Right lobe of liver (tissue), 6 donors: Measurements from ENCODE around the gene ZFHX2. TPM values are rescaled to one million over a fixed set of nuclear protein-coding genes. Genes with fewer than 3 reads are reported as not detected.

ENCODE experiments used
- ATAC-seq, 4 donors: fragments of 200-7000 bp; cut with Tn5 transposase; one replicate each; pipeline ENCODE4 v1.9.1; 2020; ENCODE audit warnings: mild to moderate bottlenecking in 4 of 4, moderate library complexity in 4 of 4
- DNase-seq, 3 donors: peaks; one replicate each; pipeline ENCODE4 v3.0.0-alpha.2; 2020
- H3K27ac ChIP-seq, 3 donors: fragments of 200-600 bp; one replicate each; pipeline ENCODE4 v1.8.0; 2022
- H3K27me3 ChIP-seq, 2 donors: fragments of 200-600 bp; one replicate each; pipeline ENCODE4 v1.8.0; 2022
- H3K36me3 ChIP-seq, 4 donors: fragments of 200-600 bp; sonication (generic) in 1 of 4; one replicate each; pipeline versions ENCODE4 v1.5.1 to v1.8.0; 2017 to 2022; ENCODE audit warnings: control low read depth in 1 of 4
- H3K4me1 ChIP-seq, 4 donors: fragments of 200-600 bp; sonication (generic) in 1 of 4; one replicate each; pipeline versions ENCODE4 v1.5.1 to v1.8.0; 2017 to 2022; ENCODE audit warnings: control low read depth in 1 of 4
- H3K4me3 ChIP-seq, 3 donors: fragments of 200-600 bp; one replicate each; pipeline ENCODE4 v1.8.0; 2022
- H3K9me3 ChIP-seq, 4 donors: fragments of 200-600 bp; sonication (generic) in 1 of 4; one replicate each; pipeline versions ENCODE4 v1.5.1 to v1.8.0; 2017 to 2022; ENCODE audit warnings: control low read depth in 1 of 4
- CTCF ChIP-seq, 4 donors: fragments of 200-600 bp in 3 of 4; fragments of 450-650 bp in 1 of 4; IDR thresholded peaks; one replicate each; pipeline versions ENCODE4 v1.5.1 to v1.8.0; 2016 to 2022; ENCODE audit warnings: antibody characterized with exemption in 4 of 4, mild to moderate bottlenecking in 2 of 4
- POLR2A ChIP-seq: fragments of 450-650 bp; IDR thresholded peaks from one replicate; pipeline ENCODE4 v1.6.1; 2017; ENCODE audit warnings: antibody characterized with exemption, mild to moderate bottlenecking
- WGBS: methylation state at CpG from one replicate; pipeline ENCODE4 v1.1.6; 2018; ENCODE audit warnings: low coverage, low lambda C conversion rate; ENCODE audit not compliant: insufficient coverage; ENCODE audit errors: missing lambda C conversion rate; 5-methylcytosine and 5-hydroxymethylcytosine counted together
- intact Hi-C, 2 donors: fragments of 100-400 bp; cut with DNase I; formaldehyde crosslinking; loops; one replicate each; pipeline versions ENCODE4 v1.11.2 to v1.14.1; 2022
- total RNA-seq, 6 experiments: library from RNA; depleted of rRNA in 2 of 6; stranded (reverse); fragments of >200 nt in 2 of 6; fragmentation: NEBNext Ultra II Directional in 3 of 6; extraction: Animal tissue kit (Norgen Biotek cat#: 25700) in 3 of 6; gene quantifications; one replicate each; pipeline versions ENCODE4 v1.1.0 to v1.2.4, GENCODE V29; 2016 to 2023
- donor health status: DM: no; HTN: yes; CAD: no.
- donor health status: DM: no; HTN: no; CAD: no.
- donor health status: DM: no; HTN: no; CAD: no.
- donor health status: DM: no; HTN: yes; CAD: no.
- donor health status: DM: no; HTN: yes; CAD: no.

The ZFHX2 gene
- total RNA-seq, 6 experiments from 2014 or later = 0.33 to 0.83 (median 0.47) TPM

DNA sequence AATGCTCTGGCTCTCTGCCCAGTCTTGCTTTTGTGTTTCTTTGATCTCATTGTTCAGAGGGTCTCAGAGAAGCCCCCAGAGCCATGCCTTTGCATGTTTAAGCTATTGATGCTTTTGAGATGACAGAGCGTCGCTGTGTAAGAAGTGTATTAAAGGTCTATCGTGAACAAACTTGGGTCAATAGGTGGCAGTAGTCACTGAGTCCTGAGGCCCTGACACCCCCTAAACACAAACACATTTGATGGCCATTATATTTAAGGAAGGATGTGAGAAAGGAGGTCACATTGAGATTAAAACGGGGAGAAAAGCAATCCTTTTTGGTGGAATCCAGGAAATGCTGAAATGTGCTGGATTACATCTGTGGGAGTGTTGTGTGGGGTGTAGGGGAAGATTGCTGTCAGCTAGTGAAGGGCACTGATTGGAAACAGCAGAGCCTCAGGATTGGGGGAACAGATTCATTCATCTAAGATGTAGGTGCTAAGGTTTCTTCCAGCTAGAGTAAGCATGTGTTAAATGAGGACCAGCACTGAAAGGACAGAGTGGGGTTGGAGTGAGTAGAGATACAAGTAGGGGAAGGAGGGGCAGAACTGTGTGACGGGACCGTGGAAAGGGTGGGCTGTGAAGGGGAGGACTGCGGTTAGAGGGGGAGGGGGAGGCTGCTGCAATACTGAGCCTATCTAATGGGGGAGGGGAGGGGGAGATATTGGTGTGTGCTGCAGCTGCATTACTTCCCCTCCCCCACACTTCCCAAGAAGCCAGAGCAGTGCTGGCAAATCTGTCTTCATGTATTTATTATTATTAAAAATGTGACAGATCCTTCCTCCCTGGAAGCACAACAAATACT, 69.4 kb downstream of the ZFHX2 start:
- TF ChIP-seq CTCF (IDR thresholded peaks at IDR 0.05) (no peak), POLR2A (no peak)
- Histone ChIP-seq H3K36me3 (peaks cover 0 to 9% (median 5%) of the 10 kb centered on the region in 4 donors), H3K27me3 (no peaks in the 10 kb centered on the region), H3K4me3 (no peak overlapping the region), H3K9me3 (no peaks in the 10 kb centered on the region), H3K4me1 (no peaks in the 10 kb centered on the region), H3K27ac (no peak overlapping the region)
- ATAC-seq (no peak), DNase-seq (no peak)
- intact Hi-C loops = loop anchor here in 1 of 2 donors (10.0 kb wide), 1 partner anchor 53 kb away; no protein-coding TSS in a partner anchor
- 73% methylated on average over 7 of the region's 7 CpGs for whole genome bisulfite sequencing

GRCh38 chr14:23481362-23481970, 70.1 kb downstream of the ZFHX2 start:
- TF ChIP-seq CTCF (IDR thresholded peaks at IDR 0.05) (no peak), POLR2A (no peak)
- Histone ChIP-seq H3K9me3 (no peaks in the 10 kb centered on the region), H3K27ac (no peak overlapping the region), H3K36me3 (peaks cover 0 to 17% (median 9%) of the 10 kb centered on the region in 4 donors), H3K4me3 (no peak overlapping the region), H3K27me3 (no peaks in the 10 kb centered on the region), H3K4me1 (no peaks in the 10 kb centered on the region)
- DNase-seq = no peak
- whole genome bisulfite sequencing = 69% methylated on average over 3 of the region's 3 CpGs
- intact Hi-C loops = loop anchor here in 1 of 2 donors (10.0 kb wide), 1 partner anchor 53 kb away; no protein-coding TSS in a partner anchor
- ATAC-seq = no peak

DNA sequence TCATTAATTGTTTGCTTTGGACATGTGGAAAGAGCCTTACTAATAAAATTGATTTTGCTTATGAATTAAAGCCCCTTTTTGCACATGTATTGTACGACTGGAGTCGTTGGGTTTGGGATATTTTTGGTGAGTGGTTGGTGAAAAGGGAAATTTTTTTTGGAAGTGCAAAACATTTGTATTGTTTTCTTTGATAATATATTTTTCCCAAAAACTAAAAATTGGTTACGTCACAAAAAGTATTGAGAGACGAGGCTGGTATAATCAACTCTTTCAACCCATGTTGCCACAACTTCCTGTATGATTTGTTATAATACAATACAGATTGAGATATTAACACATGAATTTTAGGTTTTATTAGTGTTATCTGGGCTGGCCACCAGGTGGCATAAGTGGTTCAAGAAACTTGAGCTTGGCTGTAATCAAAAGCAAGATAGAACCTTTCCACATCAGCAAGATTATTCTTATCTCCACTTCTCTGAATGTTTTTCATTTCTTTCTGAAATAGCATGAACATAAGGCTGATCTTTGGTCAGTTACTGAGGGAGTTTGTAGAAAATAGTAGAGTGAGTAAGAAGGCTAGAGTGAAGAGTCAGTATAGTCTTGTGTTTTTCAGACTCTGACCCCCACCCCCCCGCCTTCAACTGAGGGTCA, 73.3 kb downstream of the ZFHX2 start:
- peak; percentile 54 to 76 (median 72) for ATAC-seq
- H3K4me3 ChIP-seq = no peak overlapping the region
- H3K4me1 ChIP-seq = no peaks in the 10 kb centered on the region
- 15% methylated on average over 5 of the region's 5 CpGs for WGBS
- no peaks in the 10 kb centered on the region for H3K27me3 ChIP-seq
- no peaks in the 10 kb centered on the region for H3K9me3 ChIP-seq
- no peak for DNase-seq
- no peak overlapping the region for H3K27ac ChIP-seq
- H3K36me3 ChIP-seq = peaks cover 0 to 47% (median 25%) of the 10 kb centered on the region in 4 donors
- TF ChIP-seq POLR2A = no peak
- TF ChIP-seq CTCF (IDR thresholded peaks at IDR 0.05) = peak; percentile 61 to 74 (median 70)
- intact Hi-C loops = loop anchor here in 1 of 2 donors (5.0 kb wide), 1 partner anchor 84 kb away; no protein-coding TSS in a partner anchor

GRCh38 chr14:23470947-23471346, 80.6 kb downstream of the ZFHX2 start:
- ATAC-seq (no peak), DNase-seq (no peak)
- Histone ChIP-seq H3K4me3 (no peak overlapping the region), H3K9me3 (no peaks in the 10 kb centered on the region), H3K36me3 (peaks cover 7 to 49% (median 18%) of the 10 kb centered on the region in 4 donors), H3K27ac (no peak overlapping the region), H3K4me1 (peaks cover 0 to 7% (median 2%) of the 10 kb centered on the region in 4 donors), H3K27me3 (no peaks in the 10 kb centered on the region)
- intact Hi-C loops = no loop called here
- TF ChIP-seq CTCF (IDR thresholded peaks at IDR 0.05) = no peak
- no peak for TF ChIP-seq POLR2A
- 91% methylated on average over 1 of the region's 1 CpG for WGBS

Other genes starting within 250 kb of the ZFHX2 start
- gene PPP1R3E, start 248.9 kb downstream of the ZFHX2 start, total RNA-seq = 10 to 100 TPM in 2 of 6 experiments, 1 to 10 TPM in 4; 4.0 to 11.1 (median 8.1) TPM
- gene BCL2L2, start 244.9 kb downstream of the ZFHX2 start, total RNA-seq = 10 to 100 TPM in 4 of 6 experiments, 1 to 10 TPM in 2; 8.8 to 15.8 (median 12.1) TPM
- gene PABPN1, start 230.3 kb downstream of the ZFHX2 start, total RNA-seq = 10 to 100 TPM; 23.6 to 95.3 (median 64.6) TPM
- gene SLC22A17, start 198.9 kb downstream of the ZFHX2 start, total RNA-seq = 1 to 10 TPM; 1.5 to 2.7 (median 2.1) TPM
- under 1 TPM; 0.19 to 0.60 (median 0.39) TPM for gene EFS, start 186.6 kb downstream of the ZFHX2 start, total RNA-seq
- not detected for gene IL25, start 179.0 kb downstream of the ZFHX2 start, total RNA-seq
- under 1 TPM in 2 of 6 experiments, not detected in 4; 0.32 to 0.49 TPM for gene CMTM5, start 174.7 kb downstream of the ZFHX2 start, total RNA-seq
- gene MYH6, start 143.5 kb downstream of the ZFHX2 start, total RNA-seq = under 1 TPM in 5 of 6 experiments, not detected in 1; 0.07 to 1.00 (median 0.13) TPM
- 1 to 10 TPM in 1 of 6 experiments, under 1 TPM in 5; 0.30 to 5.6 (median 0.60) TPM for gene MYH7, start 116.1 kb downstream of the ZFHX2 start, total RNA-seq
- 10 to 100 TPM; 12.0 to 16.5 (median 14.3) TPM for gene NGDN, start 82.1 kb downstream of the ZFHX2 start, total RNA-seq
- 10 to 100 TPM in 4 of 6 experiments, 1 to 10 TPM in 2; 8.2 to 15.0 (median 11.4) TPM for gene THTPA, start 4.5 kb upstream of the ZFHX2 start, total RNA-seq
- 10 to 100 TPM; 13.6 to 25.9 (median 23.0) TPM for gene AP1G2, start 16.0 kb upstream of the ZFHX2 start, total RNA-seq
- under 1 TPM in 3 of 6 experiments, not detected in 3; 0.07 to 0.20 (median 0.19) TPM for gene JPH4, start 27.0 kb upstream of the ZFHX2 start, total RNA-seq
- 10 to 100 TPM in 1 of 6 experiments, 1 to 10 TPM in 4, under 1 TPM in 1; 0.53 to 12.3 (median 4.2) TPM for gene DHRS2, start 84.6 kb upstream of the ZFHX2 start, total RNA-seq